C4-2B (cell line): ENCODE measurements around the gene LARGE1.

Experiments used
- CTCF ChIP-seq: fragments of 450-650 bp; conservative IDR thresholded peaks from 2 replicates; pipeline ENCODE4 v1.5.1; 2017; ENCODE audit warnings: mild to moderate bottlenecking
- ZFX ChIP-seq: fragments of 450-650 bp; IDR thresholded peaks from 2 replicates; pipeline ENCODE4 v1.6.1; 2017

- TF ChIP-seq CTCF (no peak), ZFX (no peak)
Measured at GRCh38 chr22:33706100-33706499, 214.2 kb downstream of the LARGE1 start.
